HL-60 (cell line): Measurements from ENCODE around the gene RHBDD1.

Source experiments
- CTCF ChIP-seq: IDR thresholded peaks from one replicate; pipeline ENCODE4 v1.5.1; 2011; ENCODE audit warnings: low read length, control low read depth, inconsistent platforms; ENCODE audit not compliant: insufficient read depth
- GABPA ChIP-seq: IDR thresholded peaks from 2 replicates; pipeline ENCODE4 v1.6.1; 2012; ENCODE audit warnings: low read depth
- POLR2AphosphoS5 ChIP-seq: IDR thresholded peaks from 2 replicates; pipeline ENCODE4 v1.6.1; 2012; ENCODE audit warnings: low read depth
- TF ChIP-seq, protein P1 (sequence below): IDR thresholded peaks from 2 replicates; pipeline ENCODE4 v1.6.1; 2012; ENCODE audit warnings: low read depth; ENCODE audit not compliant: insufficient replicate concordance

- TF ChIP-seq CTCF (no peak), POLR2AphosphoS5 (no peak), GABPA (no peak)
- TF ChIP-seq, protein P1, sequence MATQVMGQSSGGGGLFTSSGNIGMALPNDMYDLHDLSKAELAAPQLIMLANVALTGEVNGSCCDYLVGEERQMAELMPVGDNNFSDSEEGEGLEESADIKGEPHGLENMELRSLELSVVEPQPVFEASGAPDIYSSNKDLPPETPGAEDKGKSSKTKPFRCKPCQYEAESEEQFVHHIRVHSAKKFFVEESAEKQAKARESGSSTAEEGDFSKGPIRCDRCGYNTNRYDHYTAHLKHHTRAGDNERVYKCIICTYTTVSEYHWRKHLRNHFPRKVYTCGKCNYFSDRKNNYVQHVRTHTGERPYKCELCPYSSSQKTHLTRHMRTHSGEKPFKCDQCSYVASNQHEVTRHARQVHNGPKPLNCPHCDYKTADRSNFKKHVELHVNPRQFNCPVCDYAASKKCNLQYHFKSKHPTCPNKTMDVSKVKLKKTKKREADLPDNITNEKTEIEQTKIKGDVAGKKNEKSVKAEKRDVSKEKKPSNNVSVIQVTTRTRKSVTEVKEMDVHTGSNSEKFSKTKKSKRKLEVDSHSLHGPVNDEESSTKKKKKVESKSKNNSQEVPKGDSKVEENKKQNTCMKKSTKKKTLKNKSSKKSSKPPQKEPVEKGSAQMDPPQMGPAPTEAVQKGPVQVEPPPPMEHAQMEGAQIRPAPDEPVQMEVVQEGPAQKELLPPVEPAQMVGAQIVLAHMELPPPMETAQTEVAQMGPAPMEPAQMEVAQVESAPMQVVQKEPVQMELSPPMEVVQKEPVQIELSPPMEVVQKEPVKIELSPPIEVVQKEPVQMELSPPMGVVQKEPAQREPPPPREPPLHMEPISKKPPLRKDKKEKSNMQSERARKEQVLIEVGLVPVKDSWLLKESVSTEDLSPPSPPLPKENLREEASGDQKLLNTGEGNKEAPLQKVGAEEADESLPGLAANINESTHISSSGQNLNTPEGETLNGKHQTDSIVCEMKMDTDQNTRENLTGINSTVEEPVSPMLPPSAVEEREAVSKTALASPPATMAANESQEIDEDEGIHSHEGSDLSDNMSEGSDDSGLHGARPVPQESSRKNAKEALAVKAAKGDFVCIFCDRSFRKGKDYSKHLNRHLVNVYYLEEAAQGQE: no peak
Observed at GRCh38 chr2:226798422-226799210, 37.2 kb upstream of the RHBDD1 start.
